Stomach (tissue), 4 donors: ENCODE results near the gene PPIL4.

ENCODE experiments used
- POLR2A ChIP-seq, 4 donors: fragments of 450-650 bp; IDR thresholded peaks; one replicate each; pipeline ENCODE4 v1.6.1; 2016; ENCODE audit warnings: antibody characterized with exemption in 4 of 4, control low read depth in 2 of 4, mild to moderate bottlenecking in 1 of 4, moderate library complexity in 1 of 4
- TF ChIP-seq, protein P1 (sequence below), 7 experiments: fragments of 450-650 bp in 4 of 7; fragments of 200-600 bp in 3 of 7; sonication (generic) in 3 of 7; IDR thresholded peaks; one replicate each; pipeline ENCODE4 v1.5.1; 2016 to 2019; ENCODE audit warnings: antibody characterized with exemption in 7 of 7, control low read depth in 2 of 7, mild to moderate bottlenecking in 1 of 7

DNA sequence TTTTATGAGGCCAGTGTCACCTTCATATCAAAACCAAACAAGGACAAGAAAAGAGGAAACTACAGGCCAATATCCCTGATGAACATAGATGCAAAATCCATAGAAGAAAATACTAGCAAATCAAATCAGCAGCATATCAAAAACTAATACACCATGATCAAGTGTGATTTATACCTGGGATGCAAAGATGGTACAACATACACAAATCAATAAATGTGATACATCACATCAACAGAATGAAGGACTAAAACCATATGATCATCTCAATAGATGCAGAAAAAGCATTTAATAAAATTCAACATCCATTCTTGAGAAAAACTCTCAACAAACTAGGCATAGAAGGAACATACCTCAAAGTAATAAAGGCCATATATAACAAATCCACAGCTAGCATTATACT lies 12.2 kb upstream of the PPIL4 start:
- TF ChIP-seq POLR2A (IDR thresholded peaks at IDR 0.05) = no peak
- TF ChIP-seq, protein P1, sequence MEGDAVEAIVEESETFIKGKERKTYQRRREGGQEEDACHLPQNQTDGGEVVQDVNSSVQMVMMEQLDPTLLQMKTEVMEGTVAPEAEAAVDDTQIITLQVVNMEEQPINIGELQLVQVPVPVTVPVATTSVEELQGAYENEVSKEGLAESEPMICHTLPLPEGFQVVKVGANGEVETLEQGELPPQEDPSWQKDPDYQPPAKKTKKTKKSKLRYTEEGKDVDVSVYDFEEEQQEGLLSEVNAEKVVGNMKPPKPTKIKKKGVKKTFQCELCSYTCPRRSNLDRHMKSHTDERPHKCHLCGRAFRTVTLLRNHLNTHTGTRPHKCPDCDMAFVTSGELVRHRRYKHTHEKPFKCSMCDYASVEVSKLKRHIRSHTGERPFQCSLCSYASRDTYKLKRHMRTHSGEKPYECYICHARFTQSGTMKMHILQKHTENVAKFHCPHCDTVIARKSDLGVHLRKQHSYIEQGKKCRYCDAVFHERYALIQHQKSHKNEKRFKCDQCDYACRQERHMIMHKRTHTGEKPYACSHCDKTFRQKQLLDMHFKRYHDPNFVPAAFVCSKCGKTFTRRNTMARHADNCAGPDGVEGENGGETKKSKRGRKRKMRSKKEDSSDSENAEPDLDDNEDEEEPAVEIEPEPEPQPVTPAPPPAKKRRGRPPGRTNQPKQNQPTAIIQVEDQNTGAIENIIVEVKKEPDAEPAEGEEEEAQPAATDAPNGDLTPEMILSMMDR (IDR thresholded peaks at IDR 0.05) = no peak
